ENCODE data around the gene ATG10. TPM values are rescaled to one million over a fixed set of nuclear protein-coding genes. Genes with fewer than 3 reads are reported as not detected.
"Not testable (repeated sequence)": the region's sequence is repeated elsewhere in the genome, so short reads cannot be mapped to it uniquely, and the experiment has no call there.

ATG10 gene
- total RNA-seq, 1 donor from 2014 or later, result 8.4 TPM

DNA sequence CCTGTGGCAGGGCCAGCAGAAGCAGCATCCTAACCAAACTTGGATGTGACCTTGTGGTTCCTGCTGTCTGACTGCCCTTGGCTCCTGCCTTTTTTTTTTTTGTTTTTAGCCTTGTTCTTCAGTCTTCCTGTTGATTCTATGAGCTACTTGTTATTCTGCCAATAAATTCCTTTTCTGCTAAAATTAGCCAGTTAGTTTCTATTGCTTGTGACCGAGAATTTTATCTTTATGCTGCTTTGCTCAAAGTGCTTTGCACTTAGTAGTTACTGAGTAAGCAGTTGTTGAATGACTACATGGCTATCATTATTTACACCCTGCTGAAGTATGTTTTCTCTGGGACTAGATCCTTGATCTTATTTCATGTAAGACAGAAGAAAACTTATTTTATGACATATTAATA lies 20.8 kb upstream of the ATG10 start:
- H3K27me3 ChIP-seq (ENCODE audit: control insufficient read depth in 3 of 3, insufficient read depth in 3 of 3, low read length in 3 of 3), result no peaks in the 10 kb centered on the region
- no peak overlapping the region for H3K4me3 ChIP-seq (ENCODE audit: low read length in 3 of 3)
- no peaks in the 10 kb centered on the region for H3K9me3 ChIP-seq (ENCODE audit: control insufficient read depth in 3 of 3, low read length in 3 of 3)
- H3K36me3 ChIP-seq (ENCODE audit: control insufficient read depth in 3 of 3, insufficient read depth in 3 of 3, low read length in 3 of 3), result no peaks in the 10 kb centered on the region
- H3K4me1 ChIP-seq (ENCODE audit: control insufficient read depth in 3 of 3, insufficient read depth in 3 of 3, low read length in 3 of 3), result no peaks in the 10 kb centered on the region
- H3K27ac ChIP-seq (ENCODE audit: low read depth, low read length), result no peak overlapping the region
- no peak overlapping the region for H3K9ac ChIP-seq (ENCODE audit: low read depth in 1 of 3, low read length in 3 of 3)

DNA sequence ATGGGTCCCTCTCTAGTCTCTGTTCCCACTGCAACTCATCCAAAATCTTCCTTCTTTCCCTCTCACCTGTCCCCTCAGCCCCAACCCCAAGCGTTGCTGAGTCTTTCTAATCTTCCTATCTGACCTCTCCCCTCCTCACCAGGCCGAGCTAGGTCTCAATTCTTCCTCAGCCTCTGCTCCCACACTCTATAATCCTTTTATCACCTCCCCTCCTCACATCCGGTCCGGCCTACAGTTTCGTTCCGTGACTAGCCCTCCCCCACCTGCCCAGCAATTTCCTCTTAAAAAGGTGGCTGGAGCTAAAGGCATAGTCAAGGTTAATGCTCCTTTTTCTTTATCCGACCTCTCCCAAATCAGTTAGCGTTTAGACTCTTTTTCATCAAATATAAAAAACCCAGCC lies 17.0 kb upstream of the ATG10 start:
- not testable (repeated sequence) for H3K4me1 ChIP-seq (ENCODE audit: control insufficient read depth in 3 of 3, insufficient read depth in 3 of 3, low read length in 3 of 3); H3K9me3 ChIP-seq (ENCODE audit: control insufficient read depth in 3 of 3, low read length in 3 of 3); H3K4me3 ChIP-seq (ENCODE audit: low read length in 3 of 3); H3K36me3 ChIP-seq (ENCODE audit: control insufficient read depth in 3 of 3, insufficient read depth in 3 of 3, low read length in 3 of 3); H3K27me3 ChIP-seq (ENCODE audit: control insufficient read depth in 3 of 3, insufficient read depth in 3 of 3, low read length in 3 of 3); H3K27ac ChIP-seq (ENCODE audit: low read depth, low read length); H3K9ac ChIP-seq (ENCODE audit: low read depth in 1 of 3, low read length in 3 of 3)

DNA sequence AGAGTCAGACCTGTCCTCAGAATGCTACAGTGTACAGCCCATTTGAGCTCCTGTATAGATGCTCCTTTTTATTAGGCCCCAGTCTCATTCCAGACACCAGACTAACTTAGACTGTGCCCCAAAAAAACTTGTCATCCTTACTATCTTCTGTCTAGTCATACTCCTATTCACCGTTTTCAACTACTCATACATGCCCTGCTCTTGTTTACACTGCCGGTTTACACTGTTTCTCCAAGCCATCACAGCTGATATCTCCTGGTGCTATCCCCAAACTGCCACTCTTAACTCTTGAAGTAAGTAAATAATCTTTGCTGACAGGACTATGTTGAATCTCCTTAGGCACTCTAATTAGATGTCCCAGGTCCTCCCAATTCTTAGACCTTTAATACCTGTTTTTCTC lies 13.7 kb upstream of the ATG10 start:
- not testable (repeated sequence) for H3K9me3 ChIP-seq (ENCODE audit: control insufficient read depth in 3 of 3, low read length in 3 of 3); H3K4me3 ChIP-seq (ENCODE audit: low read length in 3 of 3); H3K27me3 ChIP-seq (ENCODE audit: control insufficient read depth in 3 of 3, insufficient read depth in 3 of 3, low read length in 3 of 3); H3K9ac ChIP-seq (ENCODE audit: low read depth in 1 of 3, low read length in 3 of 3); H3K27ac ChIP-seq (ENCODE audit: low read depth, low read length); H3K4me1 ChIP-seq (ENCODE audit: control insufficient read depth in 3 of 3, insufficient read depth in 3 of 3, low read length in 3 of 3); H3K36me3 ChIP-seq (ENCODE audit: control insufficient read depth in 3 of 3, insufficient read depth in 3 of 3, low read length in 3 of 3)

DNA sequence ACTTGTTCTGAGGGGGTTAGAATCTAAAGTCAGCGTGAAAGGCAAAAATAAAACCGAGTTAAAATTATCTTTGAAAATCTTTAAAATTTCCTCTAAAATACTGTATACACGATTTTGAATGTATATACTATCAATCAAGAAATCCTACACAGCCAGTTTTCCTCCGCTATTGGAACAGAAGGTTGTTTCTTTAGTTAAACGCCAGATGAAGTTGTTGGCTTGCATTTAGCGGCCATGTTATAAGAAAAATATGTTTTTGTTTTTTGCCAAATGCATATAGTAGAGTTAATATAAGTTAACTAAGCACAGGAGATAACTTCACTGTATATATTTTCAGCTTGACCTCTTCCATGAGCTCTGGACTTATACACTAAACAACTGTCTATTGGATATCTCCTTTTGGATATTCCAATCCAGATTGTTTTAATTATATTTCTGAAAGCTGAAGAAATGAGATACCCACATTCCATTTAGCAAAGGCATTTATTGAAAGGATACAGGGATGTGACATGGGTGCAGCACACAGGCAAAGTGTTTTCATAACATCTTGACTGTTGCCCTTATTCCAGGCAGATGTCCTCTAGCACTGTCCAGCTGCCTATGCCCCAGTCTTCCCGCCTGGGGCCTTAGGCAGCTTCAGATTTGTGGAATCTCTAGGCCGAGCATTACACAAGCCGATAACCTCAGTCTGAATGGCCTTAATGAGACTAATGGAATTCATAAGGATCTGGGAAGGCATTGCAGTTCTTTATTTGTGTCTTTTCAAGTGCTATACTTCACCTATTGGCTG lies 10.0 kb upstream of the ATG10 start:
- Histone ChIP-seq H3K36me3 (ENCODE audit: control insufficient read depth in 3 of 3, insufficient read depth in 3 of 3, low read length in 3 of 3) (no peaks in the 10 kb centered on the region), H3K4me1 (ENCODE audit: control insufficient read depth in 3 of 3, insufficient read depth in 3 of 3, low read length in 3 of 3) (no peaks in the 10 kb centered on the region), H3K9ac (ENCODE audit: low read depth in 1 of 3, low read length in 3 of 3) (no peak overlapping the region), H3K4me3 (ENCODE audit: low read length in 3 of 3) (no peak overlapping the region), H3K27me3 (ENCODE audit: control insufficient read depth in 3 of 3, insufficient read depth in 3 of 3, low read length in 3 of 3) (no peaks in the 10 kb centered on the region), H3K9me3 (ENCODE audit: control insufficient read depth in 3 of 3, low read length in 3 of 3) (no peaks in the 10 kb centered on the region), H3K27ac (ENCODE audit: low read depth, low read length) (no peak overlapping the region)

DNA sequence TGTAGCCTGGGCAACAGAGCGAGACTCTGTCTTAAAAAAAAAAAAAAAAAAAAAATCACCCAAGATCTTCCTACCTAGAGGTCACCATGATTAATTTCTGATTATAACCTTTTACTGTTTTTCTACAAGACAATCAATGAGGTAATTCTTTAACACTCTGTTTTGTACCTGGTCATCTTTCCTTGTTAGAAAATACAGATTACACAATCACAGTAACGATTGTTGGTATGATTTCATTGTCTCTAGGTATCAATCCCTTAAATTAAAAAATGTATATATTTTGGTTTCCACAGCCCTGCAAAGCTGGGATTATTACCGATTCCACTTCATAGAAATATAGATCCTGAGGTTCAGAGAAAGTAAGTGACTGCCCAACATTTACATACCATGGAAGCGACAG lies 8.3 kb upstream of the ATG10 start:
- no peaks in the 10 kb centered on the region for H3K27me3 ChIP-seq (ENCODE audit: control insufficient read depth in 3 of 3, insufficient read depth in 3 of 3, low read length in 3 of 3)
- no peak overlapping the region for H3K4me3 ChIP-seq (ENCODE audit: low read length in 3 of 3)
- no peak overlapping the region for H3K9ac ChIP-seq (ENCODE audit: low read depth in 1 of 3, low read length in 3 of 3)
- no peak overlapping the region for H3K27ac ChIP-seq (ENCODE audit: low read depth, low read length)
- no peaks in the 10 kb centered on the region for H3K9me3 ChIP-seq (ENCODE audit: control insufficient read depth in 3 of 3, low read length in 3 of 3)
- H3K4me1 ChIP-seq (ENCODE audit: control insufficient read depth in 3 of 3, insufficient read depth in 3 of 3, low read length in 3 of 3), result no peaks in the 10 kb centered on the region
- no peaks in the 10 kb centered on the region for H3K36me3 ChIP-seq (ENCODE audit: control insufficient read depth in 3 of 3, insufficient read depth in 3 of 3, low read length in 3 of 3)

DNA sequence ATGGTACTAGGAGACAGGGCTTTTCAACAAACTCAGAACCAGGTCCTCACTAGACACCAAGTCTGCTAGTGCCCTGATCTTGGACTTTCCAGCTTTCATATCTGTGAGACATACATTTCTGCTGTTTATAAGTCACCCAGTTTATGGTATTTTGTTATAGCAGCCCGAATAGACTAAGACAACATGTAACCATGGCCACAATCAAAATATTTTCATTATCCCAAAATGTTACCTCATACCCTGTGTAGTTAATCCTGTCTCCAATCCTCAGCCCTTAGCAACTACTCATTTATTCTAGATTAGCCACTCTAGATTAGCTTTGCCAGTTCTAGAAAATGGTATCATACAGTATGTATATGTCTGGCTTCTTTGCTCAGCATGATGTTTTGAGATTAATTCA lies 6.3 kb upstream of the ATG10 start:
- Histone ChIP-seq H3K36me3 (ENCODE audit: control insufficient read depth in 3 of 3, insufficient read depth in 3 of 3, low read length in 3 of 3) (no peaks in the 10 kb centered on the region), H3K9ac (ENCODE audit: low read depth in 1 of 3, low read length in 3 of 3) (no peak overlapping the region), H3K4me1 (ENCODE audit: control insufficient read depth in 3 of 3, insufficient read depth in 3 of 3, low read length in 3 of 3) (no peaks in the 10 kb centered on the region), H3K27ac (ENCODE audit: low read depth, low read length) (no peak overlapping the region), H3K4me3 (ENCODE audit: low read length in 3 of 3) (no peak overlapping the region), H3K9me3 (ENCODE audit: control insufficient read depth in 3 of 3, low read length in 3 of 3) (no peaks in the 10 kb centered on the region), H3K27me3 (ENCODE audit: control insufficient read depth in 3 of 3, insufficient read depth in 3 of 3, low read length in 3 of 3) (no peaks in the 10 kb centered on the region)

DNA sequence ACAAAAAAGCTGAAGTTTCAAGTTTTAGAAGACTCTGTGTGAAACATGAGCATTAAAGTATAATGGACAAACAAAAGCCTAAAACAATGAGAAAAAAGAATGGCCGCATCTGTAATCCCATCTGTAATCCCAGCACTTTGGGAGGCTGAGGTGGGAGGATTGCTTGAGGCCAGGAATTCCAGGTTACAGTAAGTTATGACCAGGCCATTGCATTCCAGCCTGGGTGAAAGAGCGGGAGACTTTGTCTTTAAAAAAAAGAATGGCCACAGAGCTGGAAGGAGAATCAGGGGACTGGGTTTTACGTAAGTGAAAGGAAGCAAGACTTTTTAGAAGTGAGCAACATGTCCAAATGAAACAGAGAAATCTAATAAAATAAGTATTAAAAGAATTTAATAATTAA lies 2.6 kb upstream of the ATG10 start:
- no peak overlapping the region for H3K4me3 ChIP-seq (ENCODE audit: low read length in 3 of 3)
- H3K4me1 ChIP-seq (ENCODE audit: control insufficient read depth in 3 of 3, insufficient read depth in 3 of 3, low read length in 3 of 3), result no peaks in the 10 kb centered on the region
- no peaks in the 10 kb centered on the region for H3K9me3 ChIP-seq (ENCODE audit: control insufficient read depth in 3 of 3, low read length in 3 of 3)
- no peak overlapping the region for H3K9ac ChIP-seq (ENCODE audit: low read depth in 1 of 3, low read length in 3 of 3)
- no peak overlapping the region for H3K27ac ChIP-seq (ENCODE audit: low read depth, low read length)
- H3K36me3 ChIP-seq (ENCODE audit: control insufficient read depth in 3 of 3, insufficient read depth in 3 of 3, low read length in 3 of 3), result no peaks in the 10 kb centered on the region
- H3K27me3 ChIP-seq (ENCODE audit: control insufficient read depth in 3 of 3, insufficient read depth in 3 of 3, low read length in 3 of 3), result no peaks in the 10 kb centered on the region

DNA sequence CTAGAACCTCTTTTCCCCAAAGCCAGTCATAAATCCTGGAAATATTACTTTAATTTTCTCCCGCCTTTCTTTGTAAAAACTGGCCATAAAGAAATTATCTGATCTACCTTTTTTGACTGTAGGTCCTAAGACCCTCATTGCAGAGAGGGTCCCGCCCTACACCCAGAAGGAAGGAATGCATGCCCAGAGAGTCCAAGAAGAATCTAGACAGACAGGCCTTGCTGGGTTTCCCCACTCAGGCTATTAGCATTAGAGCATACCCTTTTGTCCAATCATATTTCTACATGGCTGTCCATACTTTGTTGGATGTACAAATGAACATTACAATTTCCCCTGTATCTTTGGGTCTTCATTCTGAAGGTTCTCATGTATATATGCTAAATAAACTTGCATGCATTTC lies 1.9 kb upstream of the ATG10 start:
- Histone ChIP-seq H3K36me3 (ENCODE audit: control insufficient read depth in 3 of 3, insufficient read depth in 3 of 3, low read length in 3 of 3) (no peaks in the 10 kb centered on the region), H3K27me3 (ENCODE audit: control insufficient read depth in 3 of 3, insufficient read depth in 3 of 3, low read length in 3 of 3) (no peaks in the 10 kb centered on the region), H3K9me3 (ENCODE audit: control insufficient read depth in 3 of 3, low read length in 3 of 3) (no peaks in the 10 kb centered on the region), H3K9ac (ENCODE audit: low read depth in 1 of 3, low read length in 3 of 3) (no peak overlapping the region), H3K27ac (ENCODE audit: low read depth, low read length) (no peak overlapping the region), H3K4me1 (ENCODE audit: control insufficient read depth in 3 of 3, insufficient read depth in 3 of 3, low read length in 3 of 3) (peaks cover 0 to 3% (median 0%) of the 10 kb centered on the region in 3 donors), H3K4me3 (ENCODE audit: low read length in 3 of 3) (no peak overlapping the region)

DNA sequence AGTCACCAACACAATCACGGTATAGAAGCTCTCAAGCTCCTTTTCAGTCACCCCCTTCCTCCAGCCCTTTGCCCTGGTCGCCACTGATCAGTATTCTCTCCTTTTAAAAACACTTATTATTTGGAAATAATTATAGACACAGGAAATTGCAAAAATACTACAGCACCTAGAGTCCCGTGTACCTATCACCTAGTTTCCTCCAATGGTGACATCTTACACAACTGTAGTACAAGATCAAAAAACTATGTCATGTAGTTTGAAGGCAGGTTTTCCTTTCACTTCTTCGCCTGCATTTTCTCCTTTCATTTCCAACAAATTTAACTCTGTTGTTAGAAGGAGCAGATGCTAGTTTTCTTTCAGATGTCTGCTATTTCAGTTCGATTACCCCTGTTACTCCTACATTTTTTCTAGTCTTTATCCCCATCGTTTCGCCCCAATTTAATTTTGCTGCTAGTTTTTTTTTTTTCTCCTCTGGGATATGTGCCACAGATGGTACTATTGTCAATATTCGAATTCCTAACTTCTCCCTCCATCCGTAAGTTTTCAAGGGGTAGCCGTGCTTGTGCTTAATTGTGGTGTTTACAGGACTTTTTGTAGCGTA lies 612 bp upstream of the ATG10 start:
- H3K9me3 ChIP-seq (ENCODE audit: control insufficient read depth in 3 of 3, low read length in 3 of 3), result no peaks in the 10 kb centered on the region
- H3K27me3 ChIP-seq (ENCODE audit: control insufficient read depth in 3 of 3, insufficient read depth in 3 of 3, low read length in 3 of 3), result no peaks in the 10 kb centered on the region
- H3K9ac ChIP-seq (ENCODE audit: low read depth in 1 of 3, low read length in 3 of 3), result peak overlapping the region; percentile 87 to 99 (median 93)
- H3K4me3 ChIP-seq (ENCODE audit: low read length in 3 of 3), result peak overlapping the region; percentile 92 to 97 (median 96)
- H3K36me3 ChIP-seq (ENCODE audit: control insufficient read depth in 3 of 3, insufficient read depth in 3 of 3, low read length in 3 of 3), result no peaks in the 10 kb centered on the region
- peak overlapping the region; percentile 97 for H3K27ac ChIP-seq (ENCODE audit: low read depth, low read length)
- H3K4me1 ChIP-seq (ENCODE audit: control insufficient read depth in 3 of 3, insufficient read depth in 3 of 3, low read length in 3 of 3), result peaks cover 0 to 3% (median 0%) of the 10 kb centered on the region in 3 donors

DNA sequence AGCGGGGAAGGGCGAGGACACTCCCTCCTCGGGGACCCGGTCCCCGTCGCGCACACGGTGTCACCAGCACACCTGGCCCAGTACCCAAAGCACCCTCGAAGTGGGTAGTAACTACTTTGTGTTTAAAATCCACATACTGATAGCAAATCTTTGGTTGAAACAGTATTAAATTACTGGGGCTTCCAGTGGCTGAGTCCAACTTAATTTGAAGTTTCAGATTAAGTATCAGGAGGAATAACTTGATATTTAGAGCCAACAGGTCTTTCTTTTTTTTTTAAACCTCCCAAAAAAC lies 615 bp downstream of the ATG10 start:
- Histone ChIP-seq H3K27ac (ENCODE audit: low read depth, low read length) (peak overlapping the region; percentile 97), H3K9me3 (ENCODE audit: control insufficient read depth in 3 of 3, low read length in 3 of 3) (no peaks in the 10 kb centered on the region), H3K4me1 (ENCODE audit: control insufficient read depth in 3 of 3, insufficient read depth in 3 of 3, low read length in 3 of 3) (peaks cover 0 to 3% (median 0%) of the 10 kb centered on the region in 3 donors), H3K9ac (ENCODE audit: low read depth in 1 of 3, low read length in 3 of 3) (peak overlapping the region; percentile 86 to 99 (median 95)), H3K4me3 (ENCODE audit: low read length in 3 of 3) (peak overlapping the region; percentile 73 to 97 (median 92)), H3K36me3 (ENCODE audit: control insufficient read depth in 3 of 3, insufficient read depth in 3 of 3, low read length in 3 of 3) (peaks cover 0 to 3% (median 0%) of the 10 kb centered on the region in 3 donors), H3K27me3 (ENCODE audit: control insufficient read depth in 3 of 3, insufficient read depth in 3 of 3, low read length in 3 of 3) (no peaks in the 10 kb centered on the region)
